ENCODE results near the gene CHURC1.
A peak's percentile ranks its signal among the peaks of the same experiment; 100 is the strongest.

CHURC1 gene

DNA sequence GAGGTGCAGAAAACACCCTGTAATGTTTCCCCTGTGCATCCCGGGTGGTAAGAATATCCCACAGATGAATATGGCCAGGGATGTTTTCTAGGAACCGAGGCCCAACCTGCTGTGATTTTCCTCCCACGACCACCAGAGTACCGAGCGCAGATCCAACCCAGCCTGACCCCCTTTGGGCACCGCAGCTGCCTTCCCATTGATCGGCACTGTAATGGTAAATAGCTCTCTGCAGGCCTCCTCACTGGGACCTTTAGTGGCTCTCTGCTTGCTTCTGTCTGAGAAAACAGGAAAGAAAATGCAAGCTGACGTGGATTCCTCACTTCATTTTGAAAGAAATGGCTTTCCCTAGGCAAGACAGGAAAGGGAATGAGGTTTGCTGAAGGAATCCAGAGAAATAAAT is 60.3 kb downstream of the CHURC1 start:
- TF ChIP-seq, protein P1, sequence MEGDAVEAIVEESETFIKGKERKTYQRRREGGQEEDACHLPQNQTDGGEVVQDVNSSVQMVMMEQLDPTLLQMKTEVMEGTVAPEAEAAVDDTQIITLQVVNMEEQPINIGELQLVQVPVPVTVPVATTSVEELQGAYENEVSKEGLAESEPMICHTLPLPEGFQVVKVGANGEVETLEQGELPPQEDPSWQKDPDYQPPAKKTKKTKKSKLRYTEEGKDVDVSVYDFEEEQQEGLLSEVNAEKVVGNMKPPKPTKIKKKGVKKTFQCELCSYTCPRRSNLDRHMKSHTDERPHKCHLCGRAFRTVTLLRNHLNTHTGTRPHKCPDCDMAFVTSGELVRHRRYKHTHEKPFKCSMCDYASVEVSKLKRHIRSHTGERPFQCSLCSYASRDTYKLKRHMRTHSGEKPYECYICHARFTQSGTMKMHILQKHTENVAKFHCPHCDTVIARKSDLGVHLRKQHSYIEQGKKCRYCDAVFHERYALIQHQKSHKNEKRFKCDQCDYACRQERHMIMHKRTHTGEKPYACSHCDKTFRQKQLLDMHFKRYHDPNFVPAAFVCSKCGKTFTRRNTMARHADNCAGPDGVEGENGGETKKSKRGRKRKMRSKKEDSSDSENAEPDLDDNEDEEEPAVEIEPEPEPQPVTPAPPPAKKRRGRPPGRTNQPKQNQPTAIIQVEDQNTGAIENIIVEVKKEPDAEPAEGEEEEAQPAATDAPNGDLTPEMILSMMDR (IDR thresholded peaks at IDR 0.05; ENCODE audit: insufficient read depth, low read depth, low read length, missing control alignments): no peak
- DNase-seq (ENCODE audit: low read depth): no peak
- H3K4me3 ChIP-seq (ENCODE audit: low read length): no peak overlapping the region

DNA sequence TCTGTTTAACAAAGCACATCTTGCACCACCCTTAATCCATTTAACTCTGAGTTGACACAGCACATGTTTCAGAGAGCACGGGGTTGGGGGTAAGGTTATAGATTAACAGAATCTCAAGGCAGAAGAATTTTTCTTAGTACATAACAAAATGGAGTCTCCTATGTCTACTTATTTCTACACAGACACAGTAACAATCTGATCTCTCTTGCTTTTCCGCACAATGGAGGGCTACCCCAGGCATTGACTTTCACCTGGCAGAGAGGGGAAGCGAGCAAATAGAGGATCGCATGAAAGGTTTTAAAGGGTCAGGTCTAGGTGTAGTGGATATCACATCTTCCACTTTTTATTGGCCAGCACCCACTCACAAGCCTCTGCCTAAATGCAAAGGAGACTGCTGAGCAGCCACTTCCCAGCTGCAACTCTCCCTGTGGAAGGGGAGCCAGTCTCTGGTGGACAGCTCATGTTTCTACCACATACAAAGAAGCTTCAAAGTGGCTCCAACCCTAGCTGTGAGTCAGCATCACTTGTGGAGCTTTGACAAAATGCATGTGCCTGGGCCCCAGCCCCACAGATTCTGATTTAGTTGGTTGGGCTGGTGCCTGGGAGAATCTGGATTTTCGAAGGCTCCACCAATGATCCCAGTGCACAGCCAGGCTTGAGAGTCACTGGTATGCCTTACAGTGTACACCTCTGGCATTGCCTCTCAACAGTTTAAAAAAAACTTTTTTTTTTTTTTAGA is 65.2 kb downstream of the CHURC1 start:
- TF ChIP-seq, protein P1 (IDR thresholded peaks at IDR 0.05; ENCODE audit: insufficient read depth, low read depth, low read length, missing control alignments): no peak
- no peak overlapping the region for H3K4me3 ChIP-seq (ENCODE audit: low read length)
- no peak for DNase-seq (ENCODE audit: low read depth)

DNA sequence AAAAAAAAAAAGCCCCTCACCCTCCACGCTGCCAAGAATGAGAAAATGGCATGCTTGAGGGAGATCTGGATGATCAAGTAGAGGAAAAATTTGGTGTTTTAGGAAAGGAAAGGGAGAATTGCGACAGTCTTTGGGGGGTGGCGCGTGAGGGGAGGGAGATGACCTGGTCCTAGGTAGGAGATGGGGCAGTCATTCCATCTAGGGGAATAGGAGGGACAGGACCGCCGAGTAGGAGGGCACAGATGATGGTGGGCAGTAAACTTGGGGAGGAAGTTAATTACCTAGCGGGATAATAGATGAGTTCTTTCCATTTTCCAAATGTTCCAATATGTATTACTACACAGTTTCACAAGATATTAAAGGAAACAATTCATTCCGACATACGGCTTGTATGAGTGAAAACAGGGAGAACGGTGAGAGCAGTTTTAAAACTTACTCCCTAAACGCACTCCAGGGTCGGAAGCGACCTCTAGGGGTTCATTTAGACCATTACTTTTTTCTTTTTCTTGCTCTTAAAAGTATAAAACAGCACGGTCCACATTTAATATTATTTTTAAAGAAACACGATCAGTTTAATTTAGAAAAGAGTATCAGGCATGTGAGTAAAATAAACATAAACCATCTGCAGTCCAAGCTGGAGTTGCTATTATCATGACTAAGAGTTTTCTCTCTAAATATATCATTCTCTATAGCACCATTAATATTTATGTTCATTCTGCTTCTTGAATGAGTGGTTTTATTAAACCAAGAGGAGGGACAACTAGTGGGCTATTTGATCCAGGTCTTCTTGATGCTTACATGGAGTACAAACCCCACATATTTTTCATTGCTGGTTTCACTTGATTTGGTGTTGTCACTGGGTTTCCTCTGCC is 69.4 kb downstream of the CHURC1 start:
- TF ChIP-seq, protein P1 (IDR thresholded peaks at IDR 0.05; ENCODE audit: insufficient read depth, low read depth, low read length, missing control alignments): peak; percentile 75
- no peak overlapping the region for H3K4me3 ChIP-seq (ENCODE audit: low read length)
- DNase-seq (ENCODE audit: low read depth): peak; percentile 65
